AG09309 (cell line): ENCODE results near the gene TP53BP1.
A peak's percentile ranks its signal among the peaks of the same experiment; 100 is the strongest.

Source experiments
- DNase-seq: peaks from one replicate; pipeline ENCODE4 v3.0.0-alpha.2; 2010; ENCODE audit warnings: low read depth
- H3K4me3 ChIP-seq: 2 replicates; pipeline ENCODE4 v1.5.1; 2011; ENCODE audit warnings: mild to moderate bottlenecking, low read depth, low read length, moderate library complexity; ENCODE audit not compliant: control insufficient read depth
- CTCF ChIP-seq: IDR thresholded peaks from 2 replicates; pipeline ENCODE4 v1.5.1; 2011; ENCODE audit warnings: mild to moderate bottlenecking, low read depth, low read length, inconsistent platforms; ENCODE audit not compliant: insufficient read depth, control insufficient read depth; ENCODE audit errors: missing control alignments

TP53BP1 gene

GRCh38 chr15:43513550-43513949 lies 20.6 kb upstream of the TP53BP1 start:
- no peak overlapping the region for H3K4me3 ChIP-seq
- DNase-seq = no peak
- no peak for TF ChIP-seq CTCF

DNA sequence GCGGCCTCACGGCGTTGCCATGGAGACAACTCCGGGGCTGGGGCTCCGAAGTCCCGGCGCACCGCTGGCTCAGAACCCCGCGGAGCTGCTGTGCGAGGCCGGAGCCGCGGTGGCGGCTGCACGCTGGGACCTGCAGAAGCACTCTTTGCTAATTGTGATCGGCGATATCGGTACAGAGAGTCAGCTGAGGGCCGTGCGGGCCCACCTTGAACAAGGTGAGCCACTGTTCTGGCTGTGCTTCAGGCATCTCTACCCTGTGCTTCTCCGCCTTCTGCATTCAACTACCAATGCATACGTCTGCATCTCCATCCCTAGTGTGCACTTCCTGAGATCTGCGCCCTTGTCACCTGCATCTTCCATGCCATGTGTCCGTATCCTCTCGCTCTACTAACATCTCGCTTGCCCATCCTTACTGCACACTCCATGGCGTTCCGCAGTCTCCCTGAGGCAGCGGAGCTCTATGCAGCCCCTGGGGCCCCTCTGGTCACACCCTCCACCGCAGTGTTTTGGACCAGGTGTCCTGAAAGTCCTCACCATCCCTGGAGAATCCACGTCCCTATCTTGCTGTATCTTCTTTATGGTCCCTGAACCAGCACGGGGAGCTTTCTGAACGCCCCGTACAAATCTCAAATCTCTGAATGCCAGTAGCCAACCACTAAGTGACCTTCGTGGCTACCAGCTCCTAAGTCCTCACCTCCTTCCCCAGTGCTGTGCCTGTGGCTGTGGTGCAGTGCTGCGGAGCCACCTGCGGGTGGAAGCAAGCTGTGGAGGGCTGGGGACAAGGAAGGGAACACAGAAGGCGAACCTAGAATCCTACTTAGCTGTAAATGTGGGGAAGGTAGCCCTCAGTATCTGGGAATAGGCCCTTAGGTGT lies 18.3 kb upstream of the TP53BP1 start:
- no peak for DNase-seq
- peak; percentile 41 for TF ChIP-seq CTCF
- H3K4me3 ChIP-seq = peak overlapping the region; percentile 60

DNA sequence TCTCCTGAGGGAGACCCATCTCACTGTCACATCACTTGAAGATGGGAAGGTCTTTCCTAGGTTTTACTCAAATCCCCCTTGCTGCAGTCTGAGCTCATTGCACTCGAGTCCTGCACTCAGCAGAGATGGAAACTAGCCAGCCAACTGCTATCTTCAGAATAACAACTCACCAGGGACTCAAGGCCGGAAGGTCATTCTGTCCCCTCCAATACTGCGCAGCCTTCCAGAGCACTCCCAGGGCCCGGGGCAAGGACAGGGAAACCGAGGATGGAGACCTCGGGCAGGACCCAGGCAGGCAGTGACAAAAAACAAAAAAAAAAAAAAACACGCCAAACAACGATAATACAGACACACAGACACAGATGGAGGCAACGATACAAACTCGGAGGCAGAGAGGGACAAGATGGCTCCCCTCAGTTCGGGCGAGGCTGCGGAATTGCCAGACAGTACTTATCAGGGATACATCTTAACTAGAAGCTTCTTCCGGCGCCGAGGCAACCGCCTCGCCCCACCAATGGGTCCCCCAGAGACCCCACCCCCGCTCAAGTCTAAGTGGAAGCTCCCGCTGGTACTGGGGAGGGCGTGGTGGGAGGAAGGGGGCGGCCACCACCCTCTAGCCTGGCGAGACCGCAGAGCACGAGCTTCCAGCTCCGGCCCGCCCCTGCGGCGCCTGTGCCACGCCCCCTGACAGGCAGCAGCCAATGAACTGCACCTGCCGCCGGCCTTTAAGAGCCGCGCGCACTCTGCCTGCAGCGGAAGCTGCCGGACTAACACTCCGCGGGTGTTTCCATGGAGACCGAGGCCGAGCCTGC lies 17.4 kb upstream of the TP53BP1 start:
- peak overlapping the region; percentile 60 for H3K4me3 ChIP-seq
- peak; percentile 93 for DNase-seq
- TF ChIP-seq CTCF = peak; percentile 38

DNA sequence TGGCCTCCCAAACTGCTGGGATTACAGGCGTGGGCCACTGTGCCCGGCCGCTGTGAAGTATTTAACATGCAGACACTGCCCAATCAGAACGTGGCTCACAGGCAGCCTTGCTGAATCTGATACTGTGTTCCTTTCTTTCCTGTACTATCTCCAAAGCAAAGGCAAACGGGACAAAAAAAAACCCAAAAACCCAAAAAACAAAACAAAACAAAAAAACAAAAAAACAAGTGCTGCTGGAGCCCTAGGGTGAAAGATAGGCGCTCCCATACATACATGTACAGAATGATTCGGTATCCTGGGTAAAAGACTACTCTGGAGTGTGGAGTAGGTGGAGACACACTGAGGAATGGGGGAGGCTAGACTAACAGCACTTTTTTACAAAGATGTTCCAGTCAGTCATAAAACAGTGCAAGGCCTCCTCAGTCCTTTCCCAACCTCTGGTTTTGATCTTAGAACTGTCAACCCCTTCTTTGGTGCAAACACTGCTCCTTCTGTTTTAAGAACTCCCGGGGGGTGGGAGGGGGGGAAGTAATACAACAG lies 16.8 kb upstream of the TP53BP1 start:
- no peak for DNase-seq
- peak overlapping the region; percentile 60 for H3K4me3 ChIP-seq
- TF ChIP-seq CTCF = no peak

GRCh38 chr15:43508991-43509659 lies 16.2 kb upstream of the TP53BP1 start:
- no peak for DNase-seq
- no peak overlapping the region for H3K4me3 ChIP-seq
- no peak for TF ChIP-seq CTCF

DNA sequence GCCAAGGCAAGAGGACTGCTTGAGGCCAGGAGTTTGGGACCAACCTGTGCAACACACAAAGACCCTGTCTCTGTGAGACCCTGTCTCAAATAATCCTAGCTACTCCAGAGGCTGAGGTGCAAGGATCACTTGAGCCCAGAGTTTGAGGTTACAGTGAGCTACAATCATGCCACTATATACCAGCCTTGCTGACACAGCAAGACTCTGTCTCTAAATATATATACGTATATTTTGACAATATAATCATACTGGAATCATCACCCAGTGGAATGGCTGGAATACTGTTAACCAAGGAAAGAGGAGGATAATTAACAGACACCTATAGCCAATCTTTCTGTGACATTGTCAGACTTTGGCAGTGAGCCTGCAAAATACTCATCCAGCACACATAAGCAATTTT lies 15.5 kb upstream of the TP53BP1 start:
- no peak for DNase-seq
- TF ChIP-seq CTCF = no peak
- no peak overlapping the region for H3K4me3 ChIP-seq
